Measurements from ENCODE around the gene FBXW12.

The FBXW12 gene

DNA sequence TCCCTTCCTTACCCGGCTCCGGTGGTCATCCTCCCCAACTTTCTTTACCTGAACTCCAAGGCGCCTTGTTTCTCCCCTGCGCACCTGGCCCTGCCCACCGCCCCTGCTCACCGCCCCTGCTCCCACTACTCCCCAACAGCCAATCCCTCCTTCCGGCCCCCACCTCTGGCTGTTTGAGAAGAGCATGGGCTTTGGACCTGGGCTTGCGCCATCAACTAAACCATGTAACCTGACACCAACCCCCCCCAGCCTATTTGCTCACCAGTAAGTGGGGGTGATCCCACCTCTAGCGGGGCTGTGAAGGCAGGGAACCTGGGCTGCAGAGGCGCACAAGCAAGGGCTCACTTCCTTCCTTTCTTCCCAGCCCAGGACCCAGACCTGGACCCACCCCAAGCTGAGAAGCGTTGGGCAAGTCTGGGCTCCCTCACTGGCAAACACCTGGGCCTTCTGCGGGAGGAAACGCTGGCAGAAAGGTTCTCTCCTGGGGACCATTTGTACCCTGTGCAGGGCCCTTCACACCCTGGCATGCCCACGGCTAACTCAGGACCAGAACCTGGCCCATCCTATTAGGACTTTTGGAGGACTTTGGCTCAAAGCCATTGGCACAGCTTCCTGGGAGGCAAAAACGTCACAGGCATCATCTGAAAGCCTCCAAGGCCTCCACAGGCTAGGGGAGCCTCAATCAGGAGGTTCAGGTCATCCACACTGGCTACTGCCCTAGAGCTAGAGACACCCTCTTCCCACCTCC is 58.1 kb downstream of the FBXW12 start, which contains the start of gene PLXNB1 (continued):
- TF ChIP-seq ZNF677 (tag by site-specific recombination; IDR thresholded peaks at IDR 0.05) (no peak), PRDM1 (tag by site-specific recombination; IDR thresholded peaks at IDR 0.05) (0 out of 2 replicates have a peak, but pooled peaks have one; percentile 13), ZNF221 (tag by site-specific recombination; IDR thresholded peaks at IDR 0.05; ENCODE audit: borderline replicate concordance) (no peak), ZFP37 (tag by site-specific recombination; IDR thresholded peaks at IDR 0.05) (no peak), ZNF223 (tag by site-specific recombination; IDR thresholded peaks at IDR 0.05) (no peak), ZNF785 (tag by site-specific recombination; IDR thresholded peaks at IDR 0.05) (no peak), ZNF48 (tag by site-specific recombination; IDR thresholded peaks at IDR 0.05) (no peak), ZNF335 (tag by site-specific recombination; conservative IDR thresholded peaks at IDR 0.05) (peak; percentile 77), ZNF571 (tag by site-specific recombination; IDR thresholded peaks at IDR 0.05) (no peak)
- TF ChIP-seq, protein P1, sequence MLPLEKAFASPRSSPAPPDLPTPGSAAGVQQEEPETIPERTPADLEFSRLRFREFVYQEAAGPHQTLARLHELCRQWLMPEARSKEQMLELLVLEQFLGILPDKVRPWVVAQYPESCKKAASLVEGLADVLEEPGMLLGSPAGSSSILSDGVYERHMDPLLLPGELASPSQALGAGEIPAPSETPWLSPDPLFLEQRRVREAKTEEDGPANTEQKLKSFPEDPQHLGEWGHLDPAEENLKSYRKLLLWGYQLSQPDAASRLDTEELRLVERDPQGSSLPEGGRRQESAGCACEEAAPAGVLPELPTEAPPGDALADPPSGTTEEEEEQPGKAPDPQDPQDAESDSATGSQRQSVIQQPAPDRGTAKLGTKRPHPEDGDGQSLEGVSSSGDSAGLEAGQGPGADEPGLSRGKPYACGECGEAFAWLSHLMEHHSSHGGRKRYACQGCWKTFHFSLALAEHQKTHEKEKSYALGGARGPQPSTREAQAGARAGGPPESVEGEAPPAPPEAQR (tag by site-specific recombination; IDR thresholded peaks at IDR 0.05): no peak
- TF ChIP-seq, protein P2, sequence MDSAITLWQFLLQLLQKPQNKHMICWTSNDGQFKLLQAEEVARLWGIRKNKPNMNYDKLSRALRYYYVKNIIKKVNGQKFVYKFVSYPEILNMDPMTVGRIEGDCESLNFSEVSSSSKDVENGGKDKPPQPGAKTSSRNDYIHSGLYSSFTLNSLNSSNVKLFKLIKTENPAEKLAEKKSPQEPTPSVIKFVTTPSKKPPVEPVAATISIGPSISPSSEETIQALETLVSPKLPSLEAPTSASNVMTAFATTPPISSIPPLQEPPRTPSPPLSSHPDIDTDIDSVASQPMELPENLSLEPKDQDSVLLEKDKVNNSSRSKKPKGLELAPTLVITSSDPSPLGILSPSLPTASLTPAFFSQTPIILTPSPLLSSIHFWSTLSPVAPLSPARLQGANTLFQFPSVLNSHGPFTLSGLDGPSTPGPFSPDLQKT (IDR thresholded peaks at IDR 0.05; ENCODE audit: borderline replicate concordance, low read depth, low read length): no peak
- TF ChIP-seq, protein P3, sequence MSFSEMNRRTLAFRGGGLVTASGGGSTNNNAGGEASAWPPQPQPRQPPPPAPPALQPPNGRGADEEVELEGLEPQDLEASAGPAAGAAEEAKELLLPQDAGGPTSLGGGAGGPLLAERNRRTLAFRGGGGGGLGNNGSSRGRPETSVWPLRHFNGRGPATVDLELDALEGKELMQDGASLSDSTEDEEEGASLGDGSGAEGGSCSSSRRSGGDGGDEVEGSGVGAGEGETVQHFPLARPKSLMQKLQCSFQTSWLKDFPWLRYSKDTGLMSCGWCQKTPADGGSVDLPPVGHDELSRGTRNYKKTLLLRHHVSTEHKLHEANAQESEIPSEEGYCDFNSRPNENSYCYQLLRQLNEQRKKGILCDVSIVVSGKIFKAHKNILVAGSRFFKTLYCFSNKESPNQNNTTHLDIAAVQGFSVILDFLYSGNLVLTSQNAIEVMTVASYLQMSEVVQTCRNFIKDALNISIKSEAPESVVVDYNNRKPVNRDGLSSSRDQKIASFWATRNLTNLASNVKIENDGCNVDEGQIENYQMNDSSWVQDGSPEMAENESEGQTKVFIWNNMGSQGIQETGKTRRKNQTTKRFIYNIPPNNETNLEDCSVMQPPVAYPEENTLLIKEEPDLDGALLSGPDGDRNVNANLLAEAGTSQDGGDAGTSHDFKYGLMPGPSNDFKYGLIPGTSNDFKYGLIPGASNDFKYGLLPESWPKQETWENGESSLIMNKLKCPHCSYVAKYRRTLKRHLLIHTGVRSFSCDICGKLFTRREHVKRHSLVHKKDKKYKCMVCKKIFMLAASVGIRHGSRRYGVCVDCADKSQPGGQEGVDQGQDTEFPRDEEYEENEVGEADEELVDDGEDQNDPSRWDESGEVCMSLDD (tag by site-specific recombination; IDR thresholded peaks at IDR 0.05): peak; percentile 68; the same call in 1 of the 2 replicates

DNA sequence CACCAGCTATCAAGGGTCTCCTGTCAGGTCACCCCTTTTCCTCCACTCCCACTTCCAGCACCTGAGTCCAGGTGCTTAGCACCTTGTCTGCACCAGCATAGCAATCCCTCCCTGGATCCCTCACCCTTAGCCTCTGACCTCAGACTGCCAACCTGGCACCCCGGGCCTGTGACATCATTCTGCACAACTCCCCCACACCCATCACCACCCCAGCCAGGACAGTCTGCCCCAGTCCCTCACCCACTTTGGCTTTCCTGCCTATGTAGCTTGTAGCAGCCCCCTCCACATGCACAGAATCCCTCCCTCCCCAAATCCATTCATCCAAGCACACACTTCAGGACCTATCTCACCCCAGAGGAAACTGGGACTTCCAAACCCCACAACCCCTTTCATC is 58.7 kb downstream of the FBXW12 start:
- POLR2A ChIA-PET: interaction anchor here (1.2 kb wide), 1 partner anchor 9 kb away, joined by 3 read pairs; the partner anchor contains the start of genes CCDC51 and TMA7
- Histone ChIP-seq H3K36me3 (ENCODE audit: control insufficient read depth in 2 of 2, insufficient read depth in 1 of 2, low read length in 2 of 2) (peaks cover 0 to 38% of the 10 kb centered on the region in 2 experiments; a peak in 1 of 3 replicates), H3K9me3 (ENCODE audit: control insufficient read depth, insufficient read depth, low read depth, low read length) (no peaks in the 10 kb centered on the region), H3K4me1 (ENCODE audit: control insufficient read depth, insufficient read depth, low read length) (peaks cover 3% of the 10 kb centered on the region; the same call in 1 of the 2 replicates), H3K27ac (ENCODE audit: extremely low read depth, low read depth, low read length) (no peak overlapping the region), H3K4me3 (ENCODE audit: low read depth, low read length) (no peak overlapping the region)
- peak; percentile 37; the same call in 1 of the 2 replicates for TF ChIP-seq ZFHX2 (tag by site-specific recombination; conservative IDR thresholded peaks at IDR 0.05)
- TF ChIP-seq, protein P4, sequence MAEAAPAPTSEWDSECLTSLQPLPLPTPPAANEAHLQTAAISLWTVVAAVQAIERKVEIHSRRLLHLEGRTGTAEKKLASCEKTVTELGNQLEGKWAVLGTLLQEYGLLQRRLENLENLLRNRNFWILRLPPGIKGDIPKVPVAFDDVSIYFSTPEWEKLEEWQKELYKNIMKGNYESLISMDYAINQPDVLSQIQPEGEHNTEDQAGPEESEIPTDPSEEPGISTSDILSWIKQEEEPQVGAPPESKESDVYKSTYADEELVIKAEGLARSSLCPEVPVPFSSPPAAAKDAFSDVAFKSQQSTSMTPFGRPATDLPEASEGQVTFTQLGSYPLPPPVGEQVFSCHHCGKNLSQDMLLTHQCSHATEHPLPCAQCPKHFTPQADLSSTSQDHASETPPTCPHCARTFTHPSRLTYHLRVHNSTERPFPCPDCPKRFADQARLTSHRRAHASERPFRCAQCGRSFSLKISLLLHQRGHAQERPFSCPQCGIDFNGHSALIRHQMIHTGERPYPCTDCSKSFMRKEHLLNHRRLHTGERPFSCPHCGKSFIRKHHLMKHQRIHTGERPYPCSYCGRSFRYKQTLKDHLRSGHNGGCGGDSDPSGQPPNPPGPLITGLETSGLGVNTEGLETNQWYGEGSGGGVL (tag by site-specific recombination; IDR thresholded peaks at IDR 0.05): peak; percentile 91
- no peak for TF ChIP-seq ZNF433 (tag by site-specific recombination; IDR thresholded peaks at IDR 0.05; ENCODE audit: low read depth)
- CTCF ChIA-PET: interaction anchor here (2.9 kb wide), 1 partner anchor 30 kb away, joined by 9 read pairs; no protein-coding TSS in a partner anchor
